Erythroblast (primary cell): ENCODE results near the gene C2orf66.

ENCODE experiments used
- DNase-seq, 2 experiments: peaks; one replicate each; lab custom pipeline; 2025; lab: John Stamatoyannopoulos, UW
- GATA1 ChIP-seq: IDR thresholded peaks from 2 replicates; pipeline ENCODE4 v1.6.1; 2011; ENCODE audit warnings: low read depth, mild to moderate bottlenecking, control low read depth, low read length, moderate library complexity
- POLR2A ChIP-seq: IDR thresholded peaks from 2 replicates; pipeline ENCODE4 v1.6.1; 2011; ENCODE audit warnings: mild to moderate bottlenecking, low read length

Gene C2orf66

GRCh38 chr2:196809260-196809659 lies at the start of gene C2orf66:
TSS of gene C2orf66 (minus strand) at chr2:196809355. CDS start at chr2:196809336, 19 bp downstream.
- TF ChIP-seq POLR2A (no peak), GATA1 (no peak)
- DNase-seq, result peak; percentile 22 to 75

GRCh38 chr2:196854629-196855028 lies 45.5 kb upstream of the C2orf66 start:
- no peak for DNase-seq
- TF ChIP-seq GATA1 (no peak), POLR2A (no peak)

- TF ChIP-seq GATA1 (no peak), POLR2A (no peak)
- no peak for DNase-seq
Measured at GRCh38 chr2:196853301-196854087, 44.3 kb upstream of the C2orf66 start.

- DNase-seq, result no peak
- TF ChIP-seq POLR2A (no peak), GATA1 (no peak)
Measured at GRCh38 chr2:196851088-196851487, 41.9 kb upstream of the C2orf66 start.

GRCh38 chr2:196849895-196850294 lies 40.7 kb upstream of the C2orf66 start:
- TF ChIP-seq GATA1 (no peak), POLR2A (no peak)
- DNase-seq, result no peak

GRCh38 chr2:196846295-196846694 lies 37.1 kb upstream of the C2orf66 start:
- DNase-seq, result no peak
- TF ChIP-seq GATA1 (no peak), POLR2A (no peak)

- no peak for DNase-seq
- no peak for TF ChIP-seq POLR2A
- no peak for TF ChIP-seq GATA1
Measured at GRCh38 chr2:196845371-196845770, 36.2 kb upstream of the C2orf66 start.

- no peak for DNase-seq
- TF ChIP-seq GATA1 (no peak), POLR2A (no peak)
Measured at GRCh38 chr2:196840171-196840570, 31.0 kb upstream of the C2orf66 start.

- no peak for DNase-seq
- no peak for TF ChIP-seq POLR2A
- no peak for TF ChIP-seq GATA1
Measured at GRCh38 chr2:196839574-196839973, 30.4 kb upstream of the C2orf66 start.

GRCh38 chr2:196836440-196836839 lies 27.3 kb upstream of the C2orf66 start:
- TF ChIP-seq POLR2A (no peak), GATA1 (no peak)

GRCh38 chr2:196830701-196831100 lies 21.5 kb upstream of the C2orf66 start:
- DNase-seq, result no peak
- TF ChIP-seq POLR2A (no peak), GATA1 (no peak)

More at GRCh38 chr2:196836440-196836839, 27.3 kb upstream of the C2orf66 start:
- no peak for DNase-seq

- DNase-seq, result no peak
- TF ChIP-seq GATA1 (no peak), POLR2A (no peak)
Measured at GRCh38 chr2:196827356-196827755, 18.2 kb upstream of the C2orf66 start.

GRCh38 chr2:196823750-196824522 lies 14.8 kb upstream of the C2orf66 start:
- DNase-seq, result no peak
- TF ChIP-seq GATA1 (no peak), POLR2A (no peak)

- no peak for DNase-seq
- TF ChIP-seq POLR2A (no peak), GATA1 (no peak)
Measured at GRCh38 chr2:196821195-196821594, 12.0 kb upstream of the C2orf66 start.
